ENCODE data around the gene MAGI1. TPM values are rescaled to one million over a fixed set of nuclear protein-coding genes. Genes with fewer than 3 reads are reported as not detected.

Gene MAGI1
- total RNA-seq, 2 experiments from 2014 or later: not detected

- H3K9me3 Mint-ChIP-seq: no peaks in the 10 kb centered on the region
- CTCF ChIA-PET: no interaction called here
- DNase-seq: no peak
Observed at GRCh38 chr3:65879372-65879771, 159.3 kb downstream of the MAGI1 start.

GRCh38 chr3:65878831-65879230 is 159.9 kb downstream of the MAGI1 start:
- Mint-ChIP-seq H3K4me1 (ENCODE audit: low read depth) (no peaks in the 10 kb centered on the region), H3K9me3 (no peaks in the 10 kb centered on the region), H3K27me3 (ENCODE audit: low read depth) (peaks cover 2% of the 10 kb centered on the region), H3K27ac (no peak overlapping the region), H3K4me3 (no peak overlapping the region), H3K36me3 (ENCODE audit: low read depth) (no peaks in the 10 kb centered on the region)
- no peak for DNase-seq
- CTCF ChIA-PET: no interaction called here
- intact Hi-C loops (cut with micrococcal nuclease): no loop called here

More at GRCh38 chr3:65879372-65879771, 159.3 kb downstream of the MAGI1 start:
- H3K36me3 Mint-ChIP-seq (ENCODE audit: low read depth): no peaks in the 10 kb centered on the region
- peaks cover 2% of the 10 kb centered on the region for H3K27me3 Mint-ChIP-seq (ENCODE audit: low read depth)
- intact Hi-C loops (cut with micrococcal nuclease): no loop called here
- no peak overlapping the region for H3K4me3 Mint-ChIP-seq
- H3K27ac Mint-ChIP-seq: no peak overlapping the region
- no peaks in the 10 kb centered on the region for H3K4me1 Mint-ChIP-seq (ENCODE audit: low read depth)

GRCh38 chr3:65877160-65877559 is 161.6 kb downstream of the MAGI1 start:
- H3K9me3 Mint-ChIP-seq: no peaks in the 10 kb centered on the region
- peaks cover 2% of the 10 kb centered on the region for H3K27me3 Mint-ChIP-seq (ENCODE audit: low read depth)
- DNase-seq: no peak
- intact Hi-C loops (cut with micrococcal nuclease): no loop called here
- no peaks in the 10 kb centered on the region for H3K4me1 Mint-ChIP-seq (ENCODE audit: low read depth)
- H3K27ac Mint-ChIP-seq: no peak overlapping the region
- CTCF ChIA-PET: no interaction called here
- no peaks in the 10 kb centered on the region for H3K36me3 Mint-ChIP-seq (ENCODE audit: low read depth)
- no peak overlapping the region for H3K4me3 Mint-ChIP-seq

GRCh38 chr3:65876028-65876420 is 162.7 kb downstream of the MAGI1 start:
- Mint-ChIP-seq H3K9me3 (no peaks in the 10 kb centered on the region), H3K4me3 (no peak overlapping the region), H3K27ac (no peak overlapping the region), H3K4me1 (ENCODE audit: low read depth) (no peaks in the 10 kb centered on the region), H3K36me3 (ENCODE audit: low read depth) (no peaks in the 10 kb centered on the region), H3K27me3 (ENCODE audit: low read depth) (peaks cover 2% of the 10 kb centered on the region)
- CTCF ChIA-PET: no interaction called here
- DNase-seq: no peak
- intact Hi-C loops (cut with micrococcal nuclease): no loop called here

GRCh38 chr3:65875393-65876027 is 163.2 kb downstream of the MAGI1 start:
- H3K36me3 Mint-ChIP-seq (ENCODE audit: low read depth): no peaks in the 10 kb centered on the region
- intact Hi-C loops (cut with micrococcal nuclease): no loop called here
- CTCF ChIA-PET: no interaction called here
- no peaks in the 10 kb centered on the region for H3K4me1 Mint-ChIP-seq (ENCODE audit: low read depth)
- no peak overlapping the region for H3K27ac Mint-ChIP-seq
- peaks cover 2% of the 10 kb centered on the region for H3K27me3 Mint-ChIP-seq (ENCODE audit: low read depth)
- no peaks in the 10 kb centered on the region for H3K9me3 Mint-ChIP-seq
- no peak overlapping the region for H3K4me3 Mint-ChIP-seq
- no peak for DNase-seq

GRCh38 chr3:65873869-65874268 is 164.8 kb downstream of the MAGI1 start:
- no peak overlapping the region for H3K4me3 Mint-ChIP-seq
- H3K9me3 Mint-ChIP-seq: no peaks in the 10 kb centered on the region
- H3K4me1 Mint-ChIP-seq (ENCODE audit: low read depth): no peaks in the 10 kb centered on the region
- H3K27me3 Mint-ChIP-seq (ENCODE audit: low read depth): peaks cover 2% of the 10 kb centered on the region
- intact Hi-C loops (cut with micrococcal nuclease): no loop called here
- H3K36me3 Mint-ChIP-seq (ENCODE audit: low read depth): no peaks in the 10 kb centered on the region
- H3K27ac Mint-ChIP-seq: no peak overlapping the region
- no peak for DNase-seq
- CTCF ChIA-PET: no interaction called here

- H3K4me1 Mint-ChIP-seq (ENCODE audit: low read depth): no peaks in the 10 kb centered on the region
- no peak overlapping the region for H3K27ac Mint-ChIP-seq
- CTCF ChIA-PET: no interaction called here
- no peaks in the 10 kb centered on the region for H3K9me3 Mint-ChIP-seq
- intact Hi-C loops (cut with micrococcal nuclease): no loop called here
- no peaks in the 10 kb centered on the region for H3K36me3 Mint-ChIP-seq (ENCODE audit: low read depth)
- DNase-seq: no peak
- H3K27me3 Mint-ChIP-seq (ENCODE audit: low read depth): peaks cover 2% of the 10 kb centered on the region
- H3K4me3 Mint-ChIP-seq: no peak overlapping the region
Observed at GRCh38 chr3:65873028-65873427, 165.7 kb downstream of the MAGI1 start.

GRCh38 chr3:65871305-65872141 is 167.2 kb downstream of the MAGI1 start:
- Mint-ChIP-seq H3K27me3 (ENCODE audit: low read depth) (no peaks in the 10 kb centered on the region), H3K9me3 (no peaks in the 10 kb centered on the region), H3K4me1 (ENCODE audit: low read depth) (no peaks in the 10 kb centered on the region), H3K4me3 (no peak overlapping the region), H3K36me3 (ENCODE audit: low read depth) (no peaks in the 10 kb centered on the region), H3K27ac (no peak overlapping the region)
- CTCF ChIA-PET: no interaction called here
- no peak for DNase-seq
- intact Hi-C loops (cut with micrococcal nuclease): no loop called here

GRCh38 chr3:65869798-65870197 is 168.9 kb downstream of the MAGI1 start:
- Mint-ChIP-seq H3K4me1 (ENCODE audit: low read depth) (no peaks in the 10 kb centered on the region), H3K27me3 (ENCODE audit: low read depth) (no peaks in the 10 kb centered on the region), H3K27ac (no peak overlapping the region), H3K4me3 (no peak overlapping the region), H3K36me3 (ENCODE audit: low read depth) (no peaks in the 10 kb centered on the region), H3K9me3 (no peaks in the 10 kb centered on the region)
- CTCF ChIA-PET: interaction anchor here (0.7 kb wide), 2 partner anchors 31 to 267 kb away, joined by 4 to 7 read pairs; no protein-coding TSS in a partner anchor
- DNase-seq: no peak
- intact Hi-C loops (cut with micrococcal nuclease): no loop called here

- Mint-ChIP-seq H3K27ac (no peak overlapping the region), H3K9me3 (no peaks in the 10 kb centered on the region), H3K27me3 (ENCODE audit: low read depth) (no peaks in the 10 kb centered on the region), H3K36me3 (ENCODE audit: low read depth) (no peaks in the 10 kb centered on the region), H3K4me1 (ENCODE audit: low read depth) (no peaks in the 10 kb centered on the region), H3K4me3 (no peak overlapping the region)
- CTCF ChIA-PET: no interaction called here
- intact Hi-C loops (cut with micrococcal nuclease): no loop called here
- no peak for DNase-seq
Observed at GRCh38 chr3:65867463-65868210, 171.1 kb downstream of the MAGI1 start.

GRCh38 chr3:65864357-65864904 is 174.3 kb downstream of the MAGI1 start:
- H3K27ac Mint-ChIP-seq: no peak overlapping the region
- peaks cover 2% of the 10 kb centered on the region for H3K9me3 Mint-ChIP-seq
- H3K36me3 Mint-ChIP-seq (ENCODE audit: low read depth): no peaks in the 10 kb centered on the region
- CTCF ChIA-PET: interaction anchor here (0.8 kb wide), 1 partner anchor 15 kb away, joined by 3 read pairs; no protein-coding TSS in a partner anchor
- no peaks in the 10 kb centered on the region for H3K27me3 Mint-ChIP-seq (ENCODE audit: low read depth)
- no peaks in the 10 kb centered on the region for H3K4me1 Mint-ChIP-seq (ENCODE audit: low read depth)
- intact Hi-C loops (cut with micrococcal nuclease): no loop called here
- H3K4me3 Mint-ChIP-seq: no peak overlapping the region
- no peak for DNase-seq

- DNase-seq: no peak
- no peaks in the 10 kb centered on the region for H3K4me1 Mint-ChIP-seq (ENCODE audit: low read depth)
- CTCF ChIA-PET: no interaction called here
Observed at GRCh38 chr3:65861718-65862117, 177.0 kb downstream of the MAGI1 start.

More at GRCh38 chr3:65861718-65862117, 177.0 kb downstream of the MAGI1 start:
- peaks cover 2% of the 10 kb centered on the region for H3K9me3 Mint-ChIP-seq
- intact Hi-C loops (cut with micrococcal nuclease): no loop called here
- no peak overlapping the region for H3K27ac Mint-ChIP-seq
- H3K36me3 Mint-ChIP-seq (ENCODE audit: low read depth): no peaks in the 10 kb centered on the region
- H3K27me3 Mint-ChIP-seq (ENCODE audit: low read depth): no peaks in the 10 kb centered on the region
- H3K4me3 Mint-ChIP-seq: no peak overlapping the region
